Activated CD4-positive, CD25-positive, alpha-beta regulatory T cell treated with anti-CD3 and anti-CD28 coated beads, Interleukin-2, amount 50 U/mL, for 72 hours (primary cell): Measurements from ENCODE around the gene ZSWIM6.

ENCODE experiments used
- DNase-seq: peaks from one replicate; pipeline ENCODE4 v3.0.0; 2021

Gene ZSWIM6

DNA sequence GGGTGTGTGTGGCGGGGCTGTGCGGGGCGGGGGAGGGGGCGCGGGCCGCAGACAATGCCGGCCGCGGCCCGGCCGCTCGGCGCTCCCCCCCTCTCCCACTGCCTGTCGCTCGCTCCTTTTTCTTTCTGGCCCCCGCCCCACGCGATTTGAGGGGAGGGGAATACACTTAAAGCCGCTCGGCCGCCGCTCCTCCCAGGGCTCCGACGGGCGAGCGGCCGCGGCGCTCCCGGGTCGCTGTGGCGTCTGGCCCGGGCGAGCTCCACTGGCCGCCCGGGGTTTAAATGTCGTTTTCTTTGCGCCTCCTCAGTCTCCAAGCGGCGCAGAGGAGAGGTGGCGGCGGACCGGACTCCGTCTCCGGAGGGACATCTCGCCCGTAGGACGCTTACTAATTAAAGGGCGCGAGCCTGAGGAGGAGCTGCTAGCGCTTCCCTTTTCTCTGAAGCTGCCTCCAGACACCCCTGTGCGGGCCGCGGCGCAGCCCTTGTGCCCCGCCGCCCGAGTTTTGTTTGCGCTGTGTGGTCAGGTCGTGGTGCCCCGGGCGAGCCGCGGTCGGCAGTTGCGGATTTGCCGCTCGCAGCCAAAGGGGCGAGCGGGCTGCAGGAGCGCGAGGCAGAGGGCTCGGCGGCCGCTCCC, 1.4 kb downstream of the ZSWIM6 start:
- peak; percentile 48 for DNase-seq

DNA sequence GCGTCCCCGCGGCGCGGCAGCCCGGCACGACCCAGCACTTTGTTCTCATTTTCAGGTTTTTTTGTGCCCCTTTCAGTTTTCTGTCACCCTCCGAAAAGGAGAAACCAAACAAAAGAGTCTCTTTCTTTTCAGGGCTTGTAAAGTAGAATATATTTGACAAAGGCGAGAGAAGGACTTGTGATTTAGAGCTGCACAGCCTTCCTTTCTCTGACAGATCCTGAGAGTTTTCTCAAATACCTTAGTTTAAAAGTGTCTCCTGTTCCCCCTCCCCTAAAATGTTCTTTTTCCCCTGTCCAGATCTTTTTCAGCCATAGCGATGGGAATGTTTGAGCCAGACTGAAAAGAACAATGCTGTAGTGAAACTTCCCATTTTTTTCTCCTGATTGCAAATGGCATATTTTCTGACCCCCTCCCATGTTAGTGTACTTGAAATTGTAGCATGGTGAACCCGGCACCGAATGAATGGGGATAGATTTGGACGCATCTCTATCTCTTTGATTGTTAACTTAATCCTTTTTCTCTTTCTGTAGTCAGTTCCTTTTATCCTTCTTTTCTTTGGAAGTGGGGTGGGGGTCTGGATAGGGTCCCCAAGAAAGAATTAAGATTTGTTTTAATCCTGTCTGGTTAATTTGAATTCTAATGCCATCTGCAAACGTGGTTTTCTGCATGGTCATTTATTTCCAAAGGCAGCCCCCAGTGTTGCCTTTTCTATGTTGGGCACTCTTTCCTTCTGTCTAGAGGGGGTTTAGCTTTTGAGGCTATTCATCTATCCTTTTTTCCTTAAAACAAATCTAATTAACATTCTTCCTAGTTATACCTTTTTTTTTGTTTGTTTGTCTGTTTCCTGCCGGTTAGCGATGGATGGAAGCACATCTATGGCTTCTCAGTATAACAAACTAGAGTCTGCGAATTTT, 2.2 kb downstream of the ZSWIM6 start:
- DNase-seq: no peak

DNA sequence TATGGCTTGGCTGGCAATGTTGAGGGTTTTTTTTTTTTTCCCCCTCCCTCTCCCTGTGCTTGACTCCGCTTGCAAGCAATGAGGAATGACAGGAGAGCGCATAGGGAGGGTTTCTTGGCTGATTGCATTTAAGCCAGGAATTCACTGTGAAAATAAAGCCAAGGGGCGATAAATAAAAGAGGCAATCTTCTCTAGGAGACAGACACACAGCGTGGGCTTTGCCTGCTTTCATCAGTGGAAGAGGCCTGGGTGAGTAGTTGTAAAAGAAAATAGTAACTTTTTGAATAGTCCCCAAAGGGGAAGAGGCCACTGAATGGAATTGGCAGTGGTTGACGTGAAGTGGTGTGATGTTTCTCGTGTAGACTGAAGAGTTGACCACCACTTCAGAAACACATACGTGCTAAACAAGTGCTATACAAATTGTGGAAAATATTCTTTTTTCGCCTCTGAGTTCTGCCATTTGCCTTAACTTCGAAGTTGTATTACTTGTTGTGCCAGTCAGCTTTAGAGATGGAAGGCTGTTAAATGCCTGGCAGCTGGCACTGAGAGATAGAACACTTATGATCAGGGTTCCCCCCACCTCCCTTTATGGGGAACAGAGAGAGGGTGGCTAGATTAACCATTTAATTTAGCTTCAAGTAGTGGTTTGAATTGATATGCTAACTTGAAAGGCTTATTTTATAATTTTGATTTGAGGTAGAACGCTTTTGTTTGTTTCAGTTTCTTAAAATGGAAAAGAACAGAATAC, 3.0 kb downstream of the ZSWIM6 start:
- no peak for DNase-seq

DNA sequence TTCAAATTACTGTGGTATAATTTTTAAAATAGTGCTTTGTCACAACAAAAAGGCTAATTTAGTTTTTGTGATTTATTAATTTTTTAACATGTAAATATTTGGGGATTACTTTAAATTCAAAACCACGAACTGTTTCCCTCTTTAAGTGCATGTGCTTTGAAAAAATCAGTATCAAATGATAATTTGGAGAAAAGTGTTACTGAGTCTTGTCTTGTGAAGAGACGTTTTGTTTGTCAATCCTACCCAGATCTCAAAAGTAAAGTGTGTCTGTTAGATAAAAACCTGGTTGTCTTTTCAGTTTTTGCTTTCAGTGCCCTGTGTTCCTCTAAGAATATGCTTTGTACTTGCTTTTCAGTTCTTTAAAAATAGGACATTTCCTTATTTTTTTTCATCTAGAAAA, 7.7 kb downstream of the ZSWIM6 start:
- no peak for DNase-seq

DNA sequence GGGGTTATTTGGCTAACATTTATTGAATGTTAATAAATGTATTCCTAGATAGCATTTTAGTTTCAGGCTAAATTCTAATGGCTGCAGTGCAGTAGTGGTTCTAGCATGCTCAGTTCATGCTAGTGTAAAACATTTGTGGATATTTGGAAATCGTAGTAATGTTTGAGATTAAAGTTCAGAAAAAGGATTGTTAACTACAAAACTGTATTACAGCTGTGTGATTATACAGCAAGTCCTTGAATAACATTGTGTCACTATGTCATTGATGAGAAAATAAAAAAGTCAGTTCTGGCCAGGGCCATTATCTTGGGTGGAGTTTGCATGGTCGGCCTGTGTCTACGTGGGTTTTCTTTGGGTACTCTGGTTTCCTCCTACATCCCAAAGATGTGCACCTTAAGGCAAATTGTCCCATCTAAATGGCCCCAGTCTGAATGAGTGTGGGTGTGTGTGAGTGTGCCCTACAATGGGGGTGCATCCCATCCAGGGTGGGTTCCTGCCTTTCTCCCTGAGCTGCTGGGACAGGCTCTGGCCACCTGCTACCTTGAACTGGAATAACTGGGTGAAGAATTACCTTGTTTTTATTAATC, 8.8 kb downstream of the ZSWIM6 start:
- no peak for DNase-seq

DNA sequence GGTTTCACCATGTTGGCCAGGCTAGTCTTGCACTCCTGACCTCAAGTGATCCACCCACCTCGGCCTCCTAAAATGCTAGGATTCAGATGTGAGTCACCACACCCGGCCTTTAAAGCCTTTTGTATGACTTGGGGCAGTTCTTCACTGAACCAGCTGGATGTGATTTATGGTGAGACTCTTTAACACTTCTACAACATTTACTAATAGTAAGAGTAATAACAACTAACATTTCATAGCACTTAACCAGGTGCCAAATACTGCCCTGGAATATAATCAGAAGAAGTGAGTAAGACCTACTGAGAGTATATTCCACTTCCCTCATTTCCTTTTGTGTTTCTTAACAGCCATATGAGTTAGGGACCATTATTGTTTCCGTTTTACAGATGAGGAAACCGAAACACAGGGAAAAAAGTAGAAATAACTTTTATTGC, 10.0 kb downstream of the ZSWIM6 start:
- no peak for DNase-seq

DNA sequence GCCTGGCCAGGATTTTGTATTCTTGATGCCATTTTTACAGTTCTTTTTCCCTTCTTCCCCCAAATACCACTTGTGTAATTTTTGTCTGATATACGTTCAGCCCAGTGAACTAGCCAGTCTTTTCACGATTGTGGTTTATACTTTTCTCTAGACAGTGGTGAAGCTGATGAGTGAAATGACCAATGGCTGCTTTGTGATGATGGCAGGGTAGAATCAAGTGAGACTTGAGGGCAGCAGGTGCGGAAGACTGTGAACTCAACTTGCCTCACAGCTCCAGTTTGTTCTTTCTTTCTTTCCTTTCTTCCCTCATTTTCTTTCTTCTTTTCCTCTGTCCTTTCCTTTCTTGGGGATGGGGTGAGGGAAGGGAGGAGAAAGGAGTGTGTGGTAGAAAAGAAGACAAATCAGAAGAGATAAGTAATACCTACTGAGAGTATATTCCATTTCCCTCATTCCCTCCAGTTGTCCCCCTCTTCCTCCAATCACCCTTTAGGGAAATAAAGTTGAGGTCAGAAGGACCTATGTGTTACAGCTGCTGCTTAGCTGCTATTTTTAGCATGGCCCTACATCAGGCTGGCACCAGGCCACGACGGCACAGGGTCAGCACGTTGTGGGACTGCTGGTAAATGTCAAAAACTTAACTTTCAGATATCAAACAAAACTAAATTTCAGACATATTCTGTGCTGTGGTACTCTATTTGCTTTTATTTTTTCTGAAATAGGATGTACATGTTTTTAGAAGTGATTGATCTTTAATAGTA, 12.3 kb downstream of the ZSWIM6 start:
- no peak for DNase-seq

DNA sequence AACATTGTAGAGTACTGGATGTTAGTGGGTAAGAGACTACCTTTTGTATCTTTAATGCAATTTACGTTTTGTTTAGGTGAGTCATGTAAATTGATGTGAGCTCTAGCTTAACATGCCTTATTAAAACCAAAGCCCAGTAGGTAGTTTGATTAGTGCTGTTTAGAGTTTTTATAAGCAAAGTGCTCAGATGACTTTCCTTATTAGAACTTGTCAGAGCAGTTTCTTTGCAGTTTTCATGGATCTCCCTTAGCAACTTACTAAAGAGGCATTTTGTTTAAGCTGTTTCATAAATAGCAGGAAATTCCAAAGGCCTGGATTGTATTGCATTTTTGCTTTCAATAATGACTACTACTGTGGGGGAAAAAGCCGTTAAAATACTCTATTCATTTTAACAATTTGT, 14.5 kb downstream of the ZSWIM6 start:
- DNase-seq: no peak

DNA sequence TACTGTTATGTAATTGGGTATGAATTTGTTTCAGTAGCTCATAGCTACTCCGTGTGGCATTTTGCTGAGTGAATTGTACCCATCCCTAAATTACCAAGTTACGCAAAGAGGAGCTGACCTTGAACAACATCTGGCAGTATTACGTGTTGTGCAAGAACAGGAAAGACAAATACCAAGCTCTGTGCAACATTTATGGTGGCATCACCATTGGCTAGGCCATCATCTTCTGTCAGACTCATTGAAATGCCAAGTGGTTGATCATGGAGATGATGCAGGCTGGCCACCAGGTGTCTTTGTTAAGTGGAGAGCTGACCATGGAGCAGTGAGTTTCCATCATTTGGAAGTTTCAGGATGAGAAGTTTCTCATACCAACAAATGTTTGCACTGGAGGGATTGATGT, 15.0 kb downstream of the ZSWIM6 start:
- no peak for DNase-seq

DNA sequence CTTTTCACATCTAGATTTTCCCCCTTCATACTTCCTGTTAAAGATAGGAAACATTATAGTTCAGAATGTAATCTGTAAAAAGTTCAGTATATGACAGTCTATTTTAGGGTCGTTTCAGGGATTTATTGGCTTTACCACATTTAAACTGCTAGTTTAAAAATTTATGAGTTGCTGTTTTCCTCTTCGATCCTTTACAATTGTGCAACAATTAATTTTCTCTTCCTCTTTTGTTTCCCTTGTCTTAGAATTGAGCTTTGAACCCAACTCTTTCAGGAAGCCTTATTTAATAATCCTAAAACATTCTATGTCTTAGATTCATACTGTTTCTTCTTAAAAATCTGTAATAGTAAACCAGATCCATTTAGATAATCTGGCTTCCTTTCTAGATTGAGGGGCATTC, 16.4 kb downstream of the ZSWIM6 start:
- no peak for DNase-seq

DNA sequence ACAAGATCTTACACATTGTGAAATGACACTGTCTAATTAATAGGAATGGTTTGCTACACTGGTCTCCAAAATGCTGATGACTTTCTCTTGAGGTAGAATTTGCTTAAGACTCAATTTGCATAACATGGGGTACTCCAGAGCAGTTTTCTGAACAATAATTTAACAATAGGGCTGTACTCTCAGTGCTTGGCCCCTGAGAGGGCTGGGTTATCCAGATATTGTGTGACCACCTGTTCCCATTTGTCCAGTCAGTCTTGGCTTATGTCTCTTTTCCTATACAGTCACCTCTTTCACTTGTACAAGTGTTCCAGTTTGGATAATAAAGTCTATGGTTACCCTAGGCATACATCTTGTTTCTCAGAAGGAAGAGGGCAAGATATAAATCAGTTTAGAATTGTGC, 17.9 kb downstream of the ZSWIM6 start:
- DNase-seq: no peak

DNA sequence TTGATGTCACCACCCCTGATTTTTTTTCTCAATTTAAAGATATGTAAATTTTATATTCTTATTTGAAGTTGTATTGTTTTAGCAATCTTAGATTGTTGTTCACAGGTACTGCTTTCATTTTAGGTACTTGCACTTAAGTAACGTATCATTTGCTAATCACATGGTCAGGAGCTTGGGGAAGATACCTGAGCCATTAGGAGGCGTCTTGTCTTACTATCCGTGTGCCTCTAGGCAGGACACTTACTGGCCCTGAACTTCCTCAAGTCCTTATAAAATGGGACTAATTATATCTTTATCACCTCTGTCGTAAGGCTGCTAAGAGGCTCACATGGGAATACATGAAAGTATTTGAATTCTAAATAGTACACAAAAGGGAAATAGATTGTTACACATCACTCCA, 18.5 kb downstream of the ZSWIM6 start:
- DNase-seq: no peak

DNA sequence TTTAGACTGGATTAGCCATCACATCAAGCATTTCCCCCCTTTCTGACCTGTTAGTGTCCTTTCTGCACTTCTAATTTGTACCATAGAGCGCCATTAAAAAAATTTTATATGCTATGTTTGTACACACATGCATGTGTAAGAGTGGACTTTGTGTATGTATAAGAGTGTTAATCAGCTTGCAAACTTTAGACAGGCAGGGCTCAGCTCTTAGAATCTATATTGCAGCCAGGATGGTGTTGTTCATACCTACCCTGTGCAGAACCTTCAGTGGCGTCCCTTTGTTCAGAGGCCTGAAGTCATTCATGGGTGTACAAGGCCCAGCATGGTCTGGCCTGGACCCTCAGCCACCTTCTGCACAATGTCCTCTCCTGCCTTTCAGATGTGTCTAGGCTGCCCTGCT, 19.7 kb downstream of the ZSWIM6 start:
- DNase-seq: no peak

DNA sequence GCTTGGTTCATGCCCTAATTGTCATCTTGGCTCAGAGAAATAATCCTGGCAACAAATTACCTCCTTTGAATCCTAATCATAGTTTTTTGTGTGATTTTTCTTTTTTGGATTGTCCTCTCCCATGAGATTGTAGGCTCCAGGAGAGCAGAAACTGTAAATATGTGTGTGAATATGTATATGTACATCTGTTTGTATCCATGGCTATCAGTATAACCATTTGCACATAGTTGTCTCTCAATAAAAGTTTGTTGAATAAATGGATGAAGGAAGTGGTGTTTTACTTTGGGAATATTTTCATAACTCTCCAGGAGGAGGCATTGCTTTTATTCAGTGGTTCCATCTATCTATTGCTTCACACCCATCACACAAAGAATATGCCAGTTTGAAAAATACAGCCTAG, 20.1 kb downstream of the ZSWIM6 start:
- DNase-seq: no peak

DNA sequence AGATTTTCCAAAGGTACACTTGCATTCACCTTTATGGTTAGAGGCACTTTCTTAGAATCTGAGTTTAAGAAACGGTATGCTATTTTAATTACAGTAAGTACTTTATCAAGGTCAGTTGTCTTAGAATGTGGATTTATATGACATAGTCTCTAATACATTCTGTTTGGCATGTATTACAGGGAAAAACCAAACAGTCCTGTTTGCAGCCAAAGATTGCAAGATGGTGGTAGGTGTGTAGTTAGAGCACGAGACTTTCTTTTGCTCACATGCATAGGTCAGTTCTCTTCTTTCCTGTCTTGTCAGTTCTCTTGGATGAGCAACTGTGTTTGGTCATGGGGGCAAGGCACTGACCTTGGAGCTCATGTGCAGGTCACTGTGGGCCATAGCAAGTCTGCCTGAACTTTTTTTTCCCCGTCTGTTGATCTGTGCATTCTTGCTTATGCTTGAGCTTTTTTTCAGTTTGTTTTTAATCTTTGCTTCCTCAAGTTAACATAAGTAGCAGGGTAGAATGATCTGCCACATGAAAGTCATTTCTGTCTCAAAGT, 20.6 kb downstream of the ZSWIM6 start:
- DNase-seq: no peak

DNA sequence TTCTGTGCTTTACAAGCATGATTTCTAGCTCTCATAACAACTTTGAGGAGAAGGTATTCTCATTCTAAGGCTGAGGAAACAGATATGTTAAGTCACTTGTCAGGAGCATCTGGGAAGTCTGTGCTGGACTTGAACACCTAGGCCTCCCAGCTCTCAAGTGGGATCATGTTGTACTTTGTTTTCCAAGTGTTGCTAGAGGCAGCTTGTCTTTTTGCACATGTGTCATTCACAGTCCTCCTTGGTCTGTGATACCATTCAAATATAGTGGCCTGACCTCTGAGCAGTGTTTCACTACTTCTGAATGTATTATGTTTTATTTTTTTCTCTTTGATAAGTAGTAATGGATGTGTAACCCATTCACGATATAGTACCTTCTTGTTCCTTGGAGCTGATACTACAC, 21.2 kb downstream of the ZSWIM6 start:
- DNase-seq: no peak

DNA sequence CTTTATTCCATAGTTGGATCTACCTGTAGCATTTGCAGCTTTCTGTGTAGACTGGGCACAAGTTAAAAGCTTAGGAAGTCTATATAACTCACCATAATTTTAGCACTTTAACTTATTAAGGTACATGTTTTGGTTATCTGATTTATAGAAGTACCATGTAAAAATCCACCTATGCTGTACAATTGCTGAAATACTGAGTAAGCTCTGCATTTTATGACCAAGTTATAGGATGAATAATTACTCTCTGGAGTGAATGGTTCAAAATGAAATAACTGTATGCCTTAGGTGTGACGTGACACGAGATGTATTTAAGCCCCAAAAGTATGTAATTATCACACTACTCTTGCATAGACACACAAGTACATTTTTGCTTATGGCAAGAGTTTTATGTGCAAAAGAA, 22.1 kb downstream of the ZSWIM6 start:
- DNase-seq: no peak

DNA sequence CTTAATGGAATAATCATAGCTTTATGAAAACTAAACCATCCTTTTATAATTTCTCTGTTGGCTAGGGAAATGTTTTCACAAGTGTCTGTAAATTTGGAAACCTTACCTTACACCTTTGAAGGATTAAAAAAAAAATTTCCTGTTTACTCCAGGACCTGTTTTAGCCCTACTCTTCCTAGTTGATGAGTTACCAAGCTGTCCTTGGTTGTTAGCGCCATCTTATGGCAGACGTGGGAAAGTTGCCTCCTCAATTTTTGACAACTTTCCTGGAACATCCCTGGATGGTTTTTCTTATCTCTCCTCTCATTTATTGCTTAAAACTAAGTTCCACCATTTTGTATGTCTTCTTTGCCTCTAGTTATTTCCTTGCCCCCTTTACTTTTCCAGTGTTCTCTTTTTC, 25.7 kb downstream of the ZSWIM6 start:
- no peak for DNase-seq

DNA sequence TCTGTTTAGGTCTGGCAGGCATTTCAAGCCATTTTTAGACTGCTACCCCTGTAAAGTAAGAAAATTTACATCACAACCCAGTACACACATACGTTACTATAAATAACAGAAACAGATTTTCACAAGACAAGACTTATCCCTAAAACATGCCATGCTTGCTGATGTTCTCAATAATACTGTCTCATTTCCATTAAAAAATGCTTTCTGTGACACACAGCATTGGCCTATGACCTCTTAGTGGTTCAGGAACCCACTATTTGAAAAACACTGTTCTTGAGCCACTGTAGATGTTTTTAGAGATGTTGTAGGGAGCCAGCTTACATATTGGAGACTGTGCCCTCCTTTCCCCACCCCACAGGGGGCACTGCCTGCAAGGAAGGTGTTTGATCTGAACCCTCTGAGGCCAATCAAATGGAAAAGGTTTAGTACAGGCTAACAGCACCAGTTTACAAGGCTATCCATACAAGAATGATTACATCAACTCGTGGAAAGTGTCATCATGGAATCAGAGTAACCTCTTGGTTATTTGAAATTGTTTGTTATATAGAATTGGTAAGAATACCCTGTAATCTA, 30.8 kb downstream of the ZSWIM6 start:
- no peak for DNase-seq

DNA sequence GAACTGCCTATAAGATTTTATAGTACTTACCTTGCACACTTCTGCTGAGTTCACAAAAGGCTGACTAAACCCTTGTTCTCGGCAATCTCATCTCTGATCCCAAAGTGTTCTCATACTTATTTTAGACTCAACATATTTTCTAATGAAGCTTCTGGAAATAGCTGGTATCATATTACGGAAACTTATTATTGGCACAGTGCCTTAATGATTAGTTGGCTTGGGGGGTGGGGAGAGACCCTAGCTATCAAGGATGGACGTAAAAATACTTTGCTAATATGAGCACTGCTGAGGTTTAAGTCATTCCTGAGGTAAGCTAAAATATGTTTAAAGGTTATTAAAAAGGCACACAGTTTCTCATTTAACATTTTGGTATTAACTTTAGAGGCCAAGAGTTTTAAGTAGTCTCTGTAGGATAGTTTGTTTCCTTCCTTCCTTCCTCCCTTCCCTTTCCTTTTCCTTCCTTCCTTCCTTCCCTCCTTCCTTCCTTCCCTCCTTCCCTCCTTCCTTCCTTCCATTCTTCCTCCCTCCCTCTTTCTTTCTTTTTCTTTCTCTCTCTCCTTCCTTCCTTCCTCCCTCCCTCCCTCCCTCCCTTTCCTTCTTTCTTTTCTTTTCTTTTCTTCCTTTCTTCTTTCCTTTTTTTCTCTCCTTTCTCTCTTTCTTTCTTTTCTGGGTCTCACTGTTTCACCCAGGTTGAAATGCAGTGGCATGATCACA, 31.5 kb downstream of the ZSWIM6 start:
- DNase-seq: no peak

DNA sequence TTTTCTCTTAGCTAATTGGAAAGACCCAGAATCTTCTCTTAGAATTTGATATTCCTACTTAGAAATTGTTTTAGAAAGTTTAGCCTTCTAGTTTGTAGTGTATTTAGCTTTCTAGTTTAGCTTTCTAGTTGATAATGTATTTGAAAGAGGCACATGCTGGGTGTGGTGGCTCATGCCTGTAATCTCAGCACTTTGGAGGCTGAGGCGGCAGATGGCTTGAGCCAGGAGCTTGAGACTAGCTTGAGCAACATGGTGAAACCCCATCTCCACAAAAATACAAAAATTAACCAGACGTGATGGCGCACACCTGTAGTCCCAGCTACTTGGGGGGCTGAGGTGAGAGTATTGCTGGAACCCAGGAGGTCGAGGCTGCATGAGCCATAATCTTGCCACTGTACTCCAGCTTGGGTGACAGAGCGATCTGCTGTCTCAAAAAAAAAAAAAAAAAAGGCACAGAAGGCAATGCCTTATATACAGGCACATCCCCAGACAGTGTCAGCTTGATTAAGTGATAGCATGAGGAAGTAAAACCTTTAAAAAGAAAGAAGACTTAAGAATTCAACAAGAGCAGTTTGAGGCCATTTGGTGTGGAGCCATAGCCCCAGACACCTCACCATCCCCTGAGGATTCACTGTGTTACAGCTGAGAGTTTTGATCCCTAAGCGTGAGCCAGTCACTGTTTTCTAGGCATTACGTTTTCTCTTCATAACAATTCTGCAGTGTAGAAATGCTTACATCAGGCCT, 34.6 kb downstream of the ZSWIM6 start:
- no peak for DNase-seq
